ENCODE data around the gene SOX5. TPM values are rescaled to one million over a fixed set of nuclear protein-coding genes. Genes with fewer than 3 reads are reported as not detected.
"Not testable (repeated sequence)": the region's sequence is repeated elsewhere in the genome, so short reads cannot be mapped to it uniquely, and the experiment has no call there.

The SOX5 gene
- total RNA-seq, 1 donor from 2014 or later, result 86.8 TPM

DNA sequence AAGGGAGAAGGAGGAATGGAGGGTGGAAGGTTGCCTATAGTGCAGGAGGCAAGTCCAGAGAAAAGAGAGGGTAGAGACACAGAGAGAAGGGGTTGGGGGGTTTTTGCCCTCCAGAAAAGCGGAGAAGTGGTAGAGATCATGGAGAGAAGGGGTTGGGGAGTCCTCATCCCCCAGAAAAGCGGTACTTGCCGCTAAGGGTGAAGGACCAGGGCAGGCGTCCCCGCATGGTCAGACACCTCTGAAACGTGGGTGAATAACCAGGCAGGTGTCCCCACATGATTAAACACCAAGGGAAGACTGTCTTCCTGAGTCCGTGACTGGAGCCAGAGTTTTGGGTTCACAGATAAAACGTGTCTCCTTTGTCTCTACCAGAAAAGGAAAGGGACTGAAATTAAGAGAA is 439.0 kb downstream of the SOX5 start:
- peaks cover 5% of the 10 kb centered on the region for H3K36me3 Mint-ChIP-seq (ENCODE audit: low read depth)
- TF ChIP-seq, protein P1, sequence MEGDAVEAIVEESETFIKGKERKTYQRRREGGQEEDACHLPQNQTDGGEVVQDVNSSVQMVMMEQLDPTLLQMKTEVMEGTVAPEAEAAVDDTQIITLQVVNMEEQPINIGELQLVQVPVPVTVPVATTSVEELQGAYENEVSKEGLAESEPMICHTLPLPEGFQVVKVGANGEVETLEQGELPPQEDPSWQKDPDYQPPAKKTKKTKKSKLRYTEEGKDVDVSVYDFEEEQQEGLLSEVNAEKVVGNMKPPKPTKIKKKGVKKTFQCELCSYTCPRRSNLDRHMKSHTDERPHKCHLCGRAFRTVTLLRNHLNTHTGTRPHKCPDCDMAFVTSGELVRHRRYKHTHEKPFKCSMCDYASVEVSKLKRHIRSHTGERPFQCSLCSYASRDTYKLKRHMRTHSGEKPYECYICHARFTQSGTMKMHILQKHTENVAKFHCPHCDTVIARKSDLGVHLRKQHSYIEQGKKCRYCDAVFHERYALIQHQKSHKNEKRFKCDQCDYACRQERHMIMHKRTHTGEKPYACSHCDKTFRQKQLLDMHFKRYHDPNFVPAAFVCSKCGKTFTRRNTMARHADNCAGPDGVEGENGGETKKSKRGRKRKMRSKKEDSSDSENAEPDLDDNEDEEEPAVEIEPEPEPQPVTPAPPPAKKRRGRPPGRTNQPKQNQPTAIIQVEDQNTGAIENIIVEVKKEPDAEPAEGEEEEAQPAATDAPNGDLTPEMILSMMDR (conservative IDR thresholded peaks at IDR 0.05), result no peak
- no peak overlapping the region for H3K4me3 Mint-ChIP-seq
- H3K9me3 Mint-ChIP-seq, result peaks cover 7% of the 10 kb centered on the region
- no peak overlapping the region for H3K27ac Mint-ChIP-seq (ENCODE audit: unreplicated experiment)
- no peak for DNase-seq (ENCODE audit: low read depth, low spot score)
- H3K27me3 Mint-ChIP-seq (ENCODE audit: low read depth), result no peaks in the 10 kb centered on the region
- no peaks in the 10 kb centered on the region for H3K4me1 Mint-ChIP-seq

DNA sequence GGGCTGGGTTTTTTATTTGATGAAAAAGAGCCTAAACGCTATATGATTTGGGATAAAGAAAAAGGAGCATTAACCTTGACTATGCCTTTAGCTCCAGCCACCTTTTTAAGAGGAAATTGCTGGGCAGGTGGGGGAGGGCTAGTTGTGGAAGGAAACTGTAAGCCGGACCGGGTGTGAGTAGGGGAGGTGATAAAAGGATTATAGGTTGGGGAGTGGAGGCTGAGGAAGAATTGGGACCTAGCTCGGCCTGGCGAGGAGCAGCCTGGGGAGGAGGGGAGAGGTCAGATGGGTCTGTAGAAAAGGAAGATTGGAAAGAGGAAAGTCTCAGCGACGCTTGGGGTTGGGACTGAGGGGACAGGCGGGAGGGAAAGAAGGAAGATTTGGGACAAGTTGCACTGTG is 439.6 kb downstream of the SOX5 start:
- DNase-seq (ENCODE audit: low read depth, low spot score); H3K36me3 Mint-ChIP-seq (ENCODE audit: low read depth): not testable (repeated sequence)

DNA sequence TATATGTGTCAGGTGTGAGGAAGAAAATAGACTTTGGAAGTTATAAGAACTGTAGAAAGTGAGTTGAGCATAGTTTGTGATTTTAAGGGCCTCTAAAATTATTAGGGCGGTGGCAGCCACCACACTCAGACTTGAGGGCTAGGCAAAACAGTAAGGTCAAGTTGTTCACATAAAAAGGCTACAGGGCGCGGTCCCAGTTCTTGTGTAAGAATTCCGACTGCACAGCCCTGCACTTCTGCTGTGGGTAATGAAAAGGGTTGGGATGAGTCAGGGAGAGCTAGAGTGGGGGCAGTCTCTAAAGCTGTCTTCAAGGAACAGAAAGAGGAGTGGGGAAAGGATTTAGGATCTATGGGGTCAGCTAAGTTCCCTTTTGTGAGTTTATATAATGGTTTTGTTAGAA is 441.7 kb downstream of the SOX5 start:
- not testable (repeated sequence) for H3K27me3 Mint-ChIP-seq (ENCODE audit: low read depth); H3K4me3 Mint-ChIP-seq; H3K36me3 Mint-ChIP-seq (ENCODE audit: low read depth); H3K4me1 Mint-ChIP-seq; H3K9me3 Mint-ChIP-seq; DNase-seq (ENCODE audit: low read depth, low spot score); H3K27ac Mint-ChIP-seq (ENCODE audit: unreplicated experiment)

More for the DNA sequence above, 439.6 kb downstream of the SOX5 start:
- H3K4me3 Mint-ChIP-seq; H3K9me3 Mint-ChIP-seq; H3K4me1 Mint-ChIP-seq; H3K27ac Mint-ChIP-seq (ENCODE audit: unreplicated experiment); H3K27me3 Mint-ChIP-seq (ENCODE audit: low read depth): not testable (repeated sequence)

DNA sequence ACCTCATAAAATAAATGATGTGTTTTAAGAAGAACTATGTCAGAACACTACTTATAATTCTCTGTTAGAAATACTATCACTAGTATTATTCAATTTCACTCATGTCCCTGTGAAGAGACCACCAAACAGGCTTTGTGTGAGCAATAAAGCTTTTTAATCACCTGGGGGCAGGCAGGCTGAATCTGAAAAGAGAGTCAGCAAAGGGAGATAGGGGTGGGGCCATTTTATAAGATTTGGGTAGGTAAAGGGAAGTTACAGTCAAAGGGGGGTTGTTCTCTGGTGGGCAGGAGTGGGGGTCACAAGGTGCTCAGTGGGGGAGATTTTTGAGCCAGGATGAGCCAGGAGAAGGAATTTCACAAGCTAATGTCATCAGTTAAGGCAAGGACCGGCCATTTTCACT is 443.7 kb downstream of the SOX5 start:
- not testable (repeated sequence) for DNase-seq (ENCODE audit: low read depth, low spot score); H3K9me3 Mint-ChIP-seq; H3K27ac Mint-ChIP-seq (ENCODE audit: unreplicated experiment); H3K4me1 Mint-ChIP-seq; H3K36me3 Mint-ChIP-seq (ENCODE audit: low read depth); H3K4me3 Mint-ChIP-seq; H3K27me3 Mint-ChIP-seq (ENCODE audit: low read depth)

DNA sequence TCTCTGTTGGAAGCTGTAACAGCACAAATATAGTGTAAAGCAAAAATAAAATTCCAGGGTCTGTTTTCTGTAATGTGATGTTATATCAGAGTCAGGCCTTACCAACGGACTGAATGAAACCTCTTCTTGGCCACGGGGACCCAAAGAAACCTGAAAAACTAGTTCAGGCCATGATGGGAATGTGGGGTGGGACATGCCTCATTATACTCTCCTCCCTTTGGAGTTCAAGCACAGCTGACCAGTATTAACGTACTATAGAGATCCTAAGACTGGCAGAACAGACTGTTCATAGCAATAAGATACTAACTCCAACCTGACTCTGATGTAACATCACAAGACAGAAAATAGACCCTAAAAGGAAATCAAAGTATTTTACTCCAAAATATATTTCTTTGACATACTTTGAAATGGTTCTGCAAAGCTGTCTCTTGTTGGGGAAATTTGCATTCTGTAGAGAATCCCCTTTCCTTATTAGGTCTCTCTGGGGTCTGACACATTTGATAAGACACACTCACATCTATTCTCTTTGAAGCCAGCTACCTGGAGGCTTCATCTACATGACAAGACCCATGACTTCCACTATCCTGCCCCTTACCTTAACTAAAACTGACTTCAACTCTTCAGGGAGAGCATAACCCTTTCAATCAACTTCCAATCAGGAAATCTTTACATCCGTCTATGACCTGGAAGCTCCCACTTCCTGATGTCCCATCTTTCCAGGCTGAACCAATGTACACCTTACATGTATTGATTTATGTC is 444.6 kb downstream of the SOX5 start:
- Mint-ChIP-seq H3K27me3 (ENCODE audit: low read depth) (no peaks in the 10 kb centered on the region), H3K9me3 (peaks cover 4% of the 10 kb centered on the region), H3K36me3 (ENCODE audit: low read depth) (no peaks in the 10 kb centered on the region), H3K27ac (ENCODE audit: unreplicated experiment) (no peak overlapping the region), H3K4me1 (no peaks in the 10 kb centered on the region), H3K4me3 (no peak overlapping the region)
- no peak for DNase-seq (ENCODE audit: low read depth, low spot score)
- TF ChIP-seq, protein P1 (conservative IDR thresholded peaks at IDR 0.05), result no peak

DNA sequence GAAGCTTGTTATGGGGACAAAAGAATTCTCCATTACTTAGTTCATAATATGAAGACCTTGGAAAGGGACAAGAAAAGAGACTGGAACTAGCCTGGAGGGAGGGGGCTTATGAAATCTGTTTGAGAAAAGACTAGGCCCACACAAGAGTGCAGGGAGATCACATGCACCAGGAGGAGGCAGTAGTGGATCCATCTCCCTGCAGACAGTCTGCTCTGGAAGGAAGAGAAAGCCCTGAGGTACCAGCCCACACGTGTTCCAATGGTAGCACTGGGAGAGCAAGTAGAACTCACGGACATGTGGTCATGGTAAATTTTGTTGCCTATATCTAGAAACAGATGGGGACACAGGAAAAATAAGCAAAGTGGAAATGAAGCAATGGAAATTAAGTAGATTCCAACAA is 445.4 kb downstream of the SOX5 start:
- no peaks in the 10 kb centered on the region for H3K36me3 Mint-ChIP-seq (ENCODE audit: low read depth)
- H3K27me3 Mint-ChIP-seq (ENCODE audit: low read depth), result no peaks in the 10 kb centered on the region
- TF ChIP-seq, protein P1 (conservative IDR thresholded peaks at IDR 0.05), result no peak
- no peak overlapping the region for H3K4me3 Mint-ChIP-seq
- no peaks in the 10 kb centered on the region for H3K4me1 Mint-ChIP-seq
- H3K9me3 Mint-ChIP-seq, result peaks cover 4% of the 10 kb centered on the region
- no peak overlapping the region for H3K27ac Mint-ChIP-seq (ENCODE audit: unreplicated experiment)
- DNase-seq (ENCODE audit: low read depth, low spot score), result no peak

DNA sequence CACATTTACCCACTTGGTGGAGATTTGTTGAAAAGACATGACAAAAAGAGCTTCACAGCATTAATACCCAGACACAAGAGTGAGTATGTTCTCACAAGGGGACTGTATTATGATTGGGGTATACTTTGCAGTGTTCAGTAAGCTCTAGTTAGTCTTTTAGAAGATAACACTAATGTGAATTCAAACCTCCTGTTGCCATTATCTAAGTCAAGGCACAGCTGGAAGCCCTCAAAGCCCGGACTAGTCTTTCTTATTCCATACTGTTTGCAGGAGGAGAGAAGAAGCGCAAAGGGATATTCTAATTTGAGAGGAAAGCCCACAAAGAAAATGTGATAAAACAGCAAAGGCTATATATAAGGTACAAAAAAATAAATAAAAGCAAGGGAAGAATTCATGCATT is 445.9 kb downstream of the SOX5 start:
- H3K9me3 Mint-ChIP-seq, result peaks cover 4% of the 10 kb centered on the region
- H3K36me3 Mint-ChIP-seq (ENCODE audit: low read depth), result peaks cover 2% of the 10 kb centered on the region
- H3K27ac Mint-ChIP-seq (ENCODE audit: unreplicated experiment), result no peak overlapping the region
- H3K4me1 Mint-ChIP-seq, result no peaks in the 10 kb centered on the region
- no peak overlapping the region for H3K4me3 Mint-ChIP-seq
- H3K27me3 Mint-ChIP-seq (ENCODE audit: low read depth), result no peaks in the 10 kb centered on the region
- DNase-seq (ENCODE audit: low read depth, low spot score), result no peak
- TF ChIP-seq, protein P1 (conservative IDR thresholded peaks at IDR 0.05), result no peak

Data from neural crest cell (in vitro differentiated cells).